Measurements from ENCODE around the gene ISG20L2. TPM values are rescaled to one million over a fixed set of nuclear protein-coding genes. Genes with fewer than 3 reads are reported as not detected.

Gene ISG20L2
- polyA plus RNA-seq, 1 donor from 2014 or later: 39.7 TPM

DNA sequence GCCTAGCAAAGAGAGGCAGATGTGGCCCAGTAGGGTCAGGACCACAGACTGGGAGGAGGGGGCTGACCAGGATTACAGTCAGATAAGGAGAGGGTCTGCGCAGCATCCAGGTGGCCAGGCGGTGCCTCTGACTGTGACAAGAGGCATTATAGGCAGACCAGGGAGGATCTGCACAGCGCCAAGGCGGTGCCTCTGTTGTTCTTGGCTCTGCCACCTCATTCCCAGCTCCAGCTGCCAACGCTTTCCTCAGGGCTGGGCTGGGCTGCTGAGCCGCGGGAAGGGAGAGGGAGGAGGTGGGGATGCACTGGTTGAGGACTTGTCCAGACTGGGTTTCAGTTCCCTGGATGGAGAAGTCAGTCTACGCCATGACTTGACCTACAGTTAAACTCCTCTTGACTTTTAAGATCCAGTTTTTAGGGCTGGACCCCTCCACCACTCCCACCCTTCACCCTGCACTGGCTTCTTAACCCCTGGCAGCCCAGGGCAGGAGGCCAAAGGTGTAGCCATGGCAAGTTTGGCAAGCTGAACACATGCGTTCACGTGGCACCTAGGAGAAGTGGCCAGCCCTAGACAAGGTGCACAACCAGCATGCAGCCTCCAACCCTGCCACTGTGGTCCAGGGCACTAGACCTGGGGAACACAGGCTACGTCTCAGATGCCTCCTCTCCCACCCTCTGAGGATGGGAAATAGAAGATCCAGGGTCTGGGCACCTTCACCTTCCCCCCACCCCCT, 18.6 kb downstream of the ISG20L2 start:
- no peak overlapping the region for H3K27ac Mint-ChIP-seq
- no peaks in the 10 kb centered on the region for H3K9me3 Mint-ChIP-seq
- H3K36me3 Mint-ChIP-seq: peaks cover 2% of the 10 kb centered on the region
- H3K4me3 Mint-ChIP-seq: no peak overlapping the region
- H3K4me1 Mint-ChIP-seq: peaks cover 0 to 5% (median 4%) of the 10 kb centered on the region in 3 donors
- H3K27me3 Mint-ChIP-seq: peaks cover 6% of the 10 kb centered on the region

DNA sequence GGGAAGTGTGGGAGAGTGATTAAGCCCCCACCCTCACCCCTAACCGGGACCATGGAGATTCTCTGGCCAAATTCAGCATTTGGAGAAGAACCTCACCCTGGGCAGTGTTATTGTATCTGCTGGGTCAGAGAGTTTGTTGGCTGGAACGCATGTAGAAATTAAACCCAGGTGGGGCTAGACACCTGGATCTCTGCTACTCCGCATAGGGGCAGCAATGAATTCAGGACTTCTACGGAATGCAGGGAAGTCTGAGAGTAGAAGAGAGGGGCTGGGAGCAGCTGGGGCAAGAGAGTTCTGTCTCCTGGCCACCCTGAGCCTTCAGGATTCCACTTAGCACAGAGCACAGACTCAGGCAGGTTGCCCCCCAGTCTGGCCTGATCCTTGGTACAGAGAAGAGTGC, 19.5 kb downstream of the ISG20L2 start:
- peak overlapping the region in 1 of 4 donors; percentile 7 for H3K4me3 Mint-ChIP-seq
- no peaks in the 10 kb centered on the region for H3K9me3 Mint-ChIP-seq
- peaks cover 12% of the 10 kb centered on the region for H3K27me3 Mint-ChIP-seq
- H3K27ac Mint-ChIP-seq: no peak overlapping the region
- no peaks in the 10 kb centered on the region for H3K36me3 Mint-ChIP-seq
- H3K4me1 Mint-ChIP-seq: peaks cover 0 to 11% (median 4%) of the 10 kb centered on the region in 3 donors

DNA sequence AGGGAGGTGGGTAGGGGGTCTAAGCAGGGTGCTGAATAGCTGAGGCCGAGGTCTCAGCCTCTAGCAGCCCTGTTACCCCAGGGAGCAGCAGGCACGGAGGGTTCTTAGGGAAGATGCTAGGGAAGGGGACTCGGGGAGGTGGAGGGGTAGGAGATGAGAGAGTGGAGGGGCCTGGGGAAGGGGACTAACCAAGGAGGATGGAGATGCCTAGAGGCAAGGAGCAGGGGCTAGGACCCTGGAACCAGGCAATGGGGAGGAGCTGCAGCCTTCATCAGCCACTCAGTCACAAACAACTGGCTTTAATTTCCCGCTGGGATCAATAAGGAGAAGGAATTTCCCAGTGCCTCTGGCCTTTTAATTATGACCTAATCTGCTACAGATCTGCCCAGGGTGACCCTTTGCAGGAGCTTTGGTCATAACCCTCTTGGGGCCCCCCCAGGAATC, 20.3 kb downstream of the ISG20L2 start:
- Mint-ChIP-seq H3K4me3 (peak overlapping the region in 1 of 4 donors; percentile 7), H3K9me3 (no peaks in the 10 kb centered on the region), H3K27ac (no peak overlapping the region), H3K27me3 (peaks cover 19% of the 10 kb centered on the region), H3K36me3 (no peaks in the 10 kb centered on the region), H3K4me1 (peaks cover 0 to 12% (median 4%) of the 10 kb centered on the region in 3 donors)

GRCh38 chr1:156707417-156708217, 20.9 kb downstream of the ISG20L2 start:
- H3K4me3 Mint-ChIP-seq: peak overlapping the region in 3 of 4 donors; percentile 78 to 83 (median 79)
- H3K36me3 Mint-ChIP-seq: no peaks in the 10 kb centered on the region
- H3K27me3 Mint-ChIP-seq: peaks cover 23% of the 10 kb centered on the region
- no peak overlapping the region for H3K27ac Mint-ChIP-seq
- H3K4me1 Mint-ChIP-seq: peaks cover 0 to 12% (median 4%) of the 10 kb centered on the region in 3 donors
- H3K9me3 Mint-ChIP-seq: no peaks in the 10 kb centered on the region

GRCh38 chr1:156706657-156707416, 21.7 kb downstream of the ISG20L2 start:
- Mint-ChIP-seq H3K27ac (no peak overlapping the region), H3K27me3 (peaks cover 28% of the 10 kb centered on the region), H3K36me3 (no peaks in the 10 kb centered on the region), H3K9me3 (no peaks in the 10 kb centered on the region), H3K4me1 (peaks cover 0 to 12% (median 4%) of the 10 kb centered on the region in 3 donors), H3K4me3 (peak overlapping the region; percentile 79 to 92 (median 88))

DNA sequence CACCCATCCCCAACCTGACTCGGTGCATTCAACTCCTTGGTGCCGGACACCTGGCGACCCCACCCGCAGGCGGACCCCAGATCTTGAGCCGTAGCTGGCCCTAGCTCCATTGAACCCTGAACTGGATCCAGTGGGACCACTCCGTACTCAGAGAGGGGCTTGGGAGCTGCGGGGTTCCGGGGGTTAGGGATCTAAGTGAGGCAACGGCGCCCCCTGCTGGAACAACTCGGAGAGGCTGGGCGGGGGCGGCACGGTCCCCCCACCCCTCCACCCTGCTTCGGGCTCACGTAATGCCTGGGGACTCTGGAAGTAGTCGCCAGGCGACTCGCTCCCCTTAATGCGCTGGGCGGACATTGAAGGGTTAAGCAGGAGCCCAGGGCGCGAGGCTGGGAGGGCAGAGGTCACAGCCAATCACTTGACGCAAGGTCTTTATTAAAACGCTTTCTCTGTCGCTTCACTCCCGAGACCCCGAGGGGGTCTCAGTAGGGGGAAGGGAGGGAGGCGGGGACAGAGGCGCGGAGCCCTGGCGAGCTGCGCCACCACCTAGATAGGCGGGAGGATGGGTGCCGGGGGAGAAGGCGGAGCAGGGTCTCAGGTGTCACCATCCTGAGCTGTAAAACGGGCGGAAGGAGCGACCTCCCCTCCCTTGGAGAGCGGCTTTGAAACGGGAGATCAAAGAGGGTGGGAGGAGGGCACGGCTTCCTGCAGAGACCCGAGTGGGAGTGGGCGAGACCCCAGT, 22.5 kb downstream of the ISG20L2 start:
- peaks cover 32% of the 10 kb centered on the region for H3K27me3 Mint-ChIP-seq
- H3K4me3 Mint-ChIP-seq: peak overlapping the region; percentile 79 to 92 (median 88)
- H3K36me3 Mint-ChIP-seq: no peaks in the 10 kb centered on the region
- H3K9me3 Mint-ChIP-seq: no peaks in the 10 kb centered on the region
- H3K27ac Mint-ChIP-seq: peak overlapping the region in 1 of 3 donors; percentile 29
- H3K4me1 Mint-ChIP-seq: peaks cover 0 to 12% (median 4%) of the 10 kb centered on the region in 3 donors

DNA sequence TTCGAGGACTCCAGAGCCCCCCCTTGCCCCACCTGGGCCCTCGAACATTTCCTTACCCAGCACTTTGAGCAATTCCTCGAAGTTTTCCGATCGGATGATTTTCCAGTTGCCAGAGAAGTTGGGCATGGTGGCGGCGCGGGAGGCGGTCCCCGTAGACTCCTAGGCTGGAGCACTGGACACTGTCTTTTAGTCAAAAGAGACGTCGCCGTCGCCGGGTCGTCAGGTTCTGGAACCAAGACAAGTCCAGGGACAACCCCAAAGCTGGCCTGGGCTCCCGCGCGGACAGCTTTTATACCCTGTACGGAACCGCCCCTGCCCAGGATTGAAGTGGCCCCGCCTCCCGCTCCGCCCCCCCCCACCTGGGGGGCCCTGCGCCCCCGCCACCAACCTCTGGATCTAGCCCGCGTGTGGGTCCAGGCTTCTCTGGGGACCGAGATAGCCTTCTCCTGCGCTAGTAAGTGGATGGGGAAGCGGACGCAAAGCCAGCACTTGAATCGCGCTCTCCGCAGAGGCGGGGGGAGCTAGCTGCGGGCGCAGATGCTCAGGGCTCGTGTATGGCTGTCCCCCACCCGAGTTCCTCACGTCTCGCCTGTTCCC, 23.1 kb downstream of the ISG20L2 start, which contains the start of gene CRABP2:
Gene CRABP2 (minus strand): TSS at position 263 of the 597 bp plus-strand sequence. CDS start 137 bp downstream, at position 126.
- Mint-ChIP-seq H3K36me3 (no peaks in the 10 kb centered on the region), H3K27ac (peak within 1 kb of the TSS in 1 of 3 donors; percentile 29), H3K27me3 (peaks cover 32% of the 10 kb centered on the region), H3K4me3 (peak within 1 kb of the TSS; percentile 79 to 92 (median 88)), H3K9me3 (no peaks in the 10 kb centered on the region), H3K4me1 (peaks cover 0 to 12% (median 4%) of the 10 kb centered on the region in 3 donors)

DNA sequence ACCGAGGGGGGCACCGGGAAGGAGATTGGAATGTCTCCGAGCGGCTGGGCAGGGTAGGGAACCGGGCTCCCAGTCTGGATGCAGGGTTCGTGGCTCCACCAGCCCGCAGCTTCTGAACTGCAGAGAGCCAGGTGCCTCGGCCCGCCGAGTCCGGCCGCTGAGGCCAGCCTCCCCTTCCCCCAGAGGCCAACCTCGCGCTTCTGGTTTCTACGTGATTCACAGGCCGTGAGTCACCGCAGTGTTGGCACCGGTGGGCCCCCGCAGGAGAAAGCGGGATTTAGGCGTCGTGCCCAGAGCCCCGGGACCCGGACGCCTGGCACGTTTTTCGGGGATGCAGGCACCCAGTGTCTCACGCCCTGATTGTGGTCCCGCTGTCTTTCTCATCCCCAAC, 23.6 kb downstream of the ISG20L2 start:
- Mint-ChIP-seq H3K9me3 (no peaks in the 10 kb centered on the region), H3K27me3 (peaks cover 32% of the 10 kb centered on the region), H3K36me3 (no peaks in the 10 kb centered on the region), H3K27ac (no peak overlapping the region), H3K4me1 (peaks cover 0 to 12% (median 4%) of the 10 kb centered on the region in 3 donors), H3K4me3 (peak overlapping the region; percentile 44 to 92 (median 74))

DNA sequence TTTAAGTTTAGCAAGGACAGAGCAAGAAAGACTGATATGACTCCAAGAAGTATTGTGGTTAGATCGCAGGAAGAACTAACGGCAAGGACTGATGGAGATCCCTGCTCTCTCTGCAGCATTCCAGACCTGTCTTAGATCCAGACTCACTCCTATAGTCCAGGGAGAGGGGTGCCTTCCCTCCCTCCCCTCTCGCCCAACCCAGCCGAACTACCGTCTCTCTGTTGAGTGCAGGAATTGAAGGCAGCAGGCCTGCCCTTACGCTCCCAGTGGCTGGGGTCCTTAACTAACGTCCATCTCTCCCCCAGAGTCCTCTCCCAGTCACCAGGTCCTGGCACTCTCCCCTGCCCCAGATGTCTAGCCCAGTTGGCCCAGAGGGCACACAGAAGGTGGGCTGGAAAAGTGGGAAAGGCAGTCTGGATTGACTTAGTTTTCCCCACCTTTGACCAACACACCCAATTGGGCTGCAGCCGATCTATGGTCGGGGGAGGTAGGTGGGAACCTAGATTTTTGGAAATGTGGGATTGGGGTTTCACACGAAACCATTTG, 24.3 kb downstream of the ISG20L2 start:
- no peaks in the 10 kb centered on the region for H3K36me3 Mint-ChIP-seq
- H3K4me1 Mint-ChIP-seq: peaks cover 0 to 12% (median 4%) of the 10 kb centered on the region in 3 donors
- H3K9me3 Mint-ChIP-seq: no peaks in the 10 kb centered on the region
- no peak overlapping the region for H3K27ac Mint-ChIP-seq
- H3K27me3 Mint-ChIP-seq: peaks cover 33% of the 10 kb centered on the region
- H3K4me3 Mint-ChIP-seq: peak overlapping the region; percentile 13 to 82 (median 58)

DNA sequence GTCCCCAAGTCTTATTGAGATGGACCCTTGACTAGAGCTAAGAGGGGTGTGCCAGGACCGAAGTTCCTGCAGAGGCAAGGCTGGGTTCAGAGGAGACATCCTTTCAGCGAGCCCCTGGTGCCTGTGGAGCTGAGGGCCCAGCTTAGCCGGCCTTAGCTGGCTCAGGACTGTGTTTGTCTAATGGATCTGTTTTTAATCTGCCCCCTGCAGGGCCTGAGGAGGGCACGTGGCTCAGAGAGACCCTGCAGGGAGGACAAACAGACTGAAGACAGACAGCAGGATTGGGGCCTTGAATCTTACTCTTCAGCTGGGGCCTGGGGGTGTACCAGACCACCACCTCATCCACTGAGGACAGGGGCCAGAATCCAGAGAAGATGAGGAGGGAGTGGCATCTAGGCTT, 24.8 kb downstream of the ISG20L2 start:
- H3K36me3 Mint-ChIP-seq: peaks cover 2% of the 10 kb centered on the region
- H3K27me3 Mint-ChIP-seq: peaks cover 33% of the 10 kb centered on the region
- no peaks in the 10 kb centered on the region for H3K9me3 Mint-ChIP-seq
- H3K4me3 Mint-ChIP-seq: peak overlapping the region in 2 of 4 donors; percentile 44 to 82
- H3K4me1 Mint-ChIP-seq: peaks cover 0 to 12% (median 4%) of the 10 kb centered on the region in 3 donors
- no peak overlapping the region for H3K27ac Mint-ChIP-seq

GRCh38 chr1:156703336-156703735, 25.2 kb downstream of the ISG20L2 start:
- H3K27me3 Mint-ChIP-seq: peaks cover 33% of the 10 kb centered on the region
- peaks cover 0 to 12% (median 4%) of the 10 kb centered on the region in 3 donors for H3K4me1 Mint-ChIP-seq
- H3K27ac Mint-ChIP-seq: no peak overlapping the region

GRCh38 chr1:156700736-156701531, 27.6 kb downstream of the ISG20L2 start:
- H3K9me3 Mint-ChIP-seq: no peaks in the 10 kb centered on the region
- peaks cover 48% of the 10 kb centered on the region for H3K27me3 Mint-ChIP-seq
- peaks cover 0 to 10% (median 6%) of the 10 kb centered on the region in 3 donors for H3K4me1 Mint-ChIP-seq
- no peak overlapping the region for H3K27ac Mint-ChIP-seq
- no peak overlapping the region for H3K4me3 Mint-ChIP-seq
- H3K36me3 Mint-ChIP-seq: peaks cover 6% of the 10 kb centered on the region

More at GRCh38 chr1:156703336-156703735, 25.2 kb downstream of the ISG20L2 start:
- Mint-ChIP-seq H3K36me3 (peaks cover 2% of the 10 kb centered on the region), H3K9me3 (no peaks in the 10 kb centered on the region), H3K4me3 (no peak overlapping the region)

- no peaks in the 10 kb centered on the region for H3K9me3 Mint-ChIP-seq
- H3K27ac Mint-ChIP-seq: no peak overlapping the region
- peaks cover 0 to 1% (median under 1%) of the 10 kb centered on the region in 3 donors for H3K4me1 Mint-ChIP-seq
- H3K4me3 Mint-ChIP-seq: no peak overlapping the region
- H3K27me3 Mint-ChIP-seq: peaks cover 42% of the 10 kb centered on the region
- peaks cover 6% of the 10 kb centered on the region for H3K36me3 Mint-ChIP-seq
Measured at GRCh38 chr1:156698995-156699394, 29.6 kb downstream of the ISG20L2 start.
